Activated CD4-positive, alpha-beta T cell treated with anti-CD3 and anti-CD28 coated beads for 48 hours (primary cell): ENCODE data around the gene TSNAX.
"Not testable (repeated sequence)": the region's sequence is repeated elsewhere in the genome, so short reads cannot be mapped to it uniquely, and the experiment has no call there.

Experiments used
- DNase-seq: peaks from one replicate; pipeline ENCODE4 v3.0.0-alpha.2; 2020

The TSNAX gene, protein sequence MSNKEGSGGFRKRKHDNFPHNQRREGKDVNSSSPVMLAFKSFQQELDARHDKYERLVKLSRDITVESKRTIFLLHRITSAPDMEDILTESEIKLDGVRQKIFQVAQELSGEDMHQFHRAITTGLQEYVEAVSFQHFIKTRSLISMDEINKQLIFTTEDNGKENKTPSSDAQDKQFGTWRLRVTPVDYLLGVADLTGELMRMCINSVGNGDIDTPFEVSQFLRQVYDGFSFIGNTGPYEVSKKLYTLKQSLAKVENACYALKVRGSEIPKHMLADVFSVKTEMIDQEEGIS

DNA sequence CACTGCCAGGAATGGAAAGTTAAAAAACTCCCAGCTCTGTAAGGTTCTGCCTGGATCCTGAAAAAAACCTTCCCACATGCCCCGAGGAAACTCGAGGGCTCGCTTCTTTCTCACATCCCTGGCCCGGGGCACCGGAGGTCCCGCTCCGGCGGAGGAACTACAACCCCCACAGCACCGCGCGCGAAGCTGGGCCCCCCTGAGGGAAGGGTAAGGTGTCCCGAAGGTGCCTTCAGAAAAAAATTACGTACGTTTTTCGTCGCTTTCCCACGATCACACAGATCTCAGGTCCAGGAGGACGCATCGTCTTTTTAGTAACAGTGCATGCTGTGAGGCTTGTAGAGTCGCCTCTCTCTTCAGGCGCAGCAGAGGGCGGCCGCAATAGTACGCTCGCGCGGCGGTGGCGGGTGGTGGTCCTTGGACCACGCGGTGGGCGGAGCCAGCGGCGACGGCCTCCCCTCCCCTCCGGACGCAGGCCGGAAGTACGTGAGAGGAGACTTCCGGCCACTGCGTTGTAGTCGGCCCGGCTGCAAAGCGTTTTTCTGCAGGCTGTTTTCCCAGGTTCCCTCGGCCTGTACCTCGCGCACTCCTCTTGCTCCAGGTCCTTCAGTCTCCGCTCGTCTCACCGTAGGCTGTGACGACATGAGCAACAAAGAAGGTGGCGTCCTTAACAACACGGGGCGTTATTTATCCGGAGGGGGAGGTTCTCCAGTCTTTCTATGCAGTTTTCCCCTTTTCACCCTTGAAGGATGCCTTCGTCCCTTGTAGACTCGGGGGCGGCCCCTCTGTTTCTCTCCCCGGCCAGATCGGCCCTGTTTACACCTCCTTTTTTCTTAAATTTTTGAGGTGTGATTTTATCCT, at the start of gene TSNAX:
TSNAX (plus strand) TSS at position 498 of the 858 bp plus-strand sequence; CDS start at position 640, 142 bp downstream.
- peak; percentile 93 for DNase-seq

DNA sequence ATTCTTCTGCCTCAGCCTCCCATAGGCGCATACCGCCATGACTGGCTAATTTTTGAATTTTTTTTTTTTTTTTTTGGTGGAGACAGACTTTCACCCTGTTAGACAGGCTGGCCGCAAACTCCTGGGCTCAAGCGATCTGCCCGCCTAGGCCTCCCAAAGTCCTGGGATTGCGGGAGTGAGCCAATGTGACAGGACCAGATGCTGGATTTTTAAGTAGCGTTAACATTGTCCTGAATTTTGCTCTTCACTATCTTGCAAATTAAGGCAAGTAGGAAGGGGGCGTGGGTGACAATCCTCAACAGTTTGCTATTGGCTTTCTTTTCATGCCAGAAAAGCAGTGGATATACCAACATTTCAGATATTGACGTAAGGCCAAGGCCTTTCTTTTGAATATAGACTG, 49.7 kb upstream of the TSNAX start:
- no peak for DNase-seq

DNA sequence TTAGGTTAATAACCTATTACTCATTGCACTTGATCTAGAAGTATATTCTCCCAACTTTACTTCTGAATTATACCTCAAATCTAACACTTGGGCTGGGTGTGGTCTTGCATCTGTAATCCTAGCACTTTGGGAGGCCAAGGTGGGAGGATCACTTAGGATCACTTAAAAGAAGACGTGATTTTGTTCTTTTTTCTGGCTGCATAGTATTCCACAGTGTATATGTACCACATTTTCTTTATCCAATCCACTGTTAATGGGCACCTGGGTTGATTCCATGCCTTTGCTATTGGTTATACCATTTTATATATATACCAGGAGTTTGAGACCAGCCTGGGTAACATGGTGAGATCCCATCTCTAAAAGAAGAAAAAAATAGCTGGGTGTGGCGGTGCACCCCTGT, 48.5 kb upstream of the TSNAX start:
- no peak for DNase-seq

DNA sequence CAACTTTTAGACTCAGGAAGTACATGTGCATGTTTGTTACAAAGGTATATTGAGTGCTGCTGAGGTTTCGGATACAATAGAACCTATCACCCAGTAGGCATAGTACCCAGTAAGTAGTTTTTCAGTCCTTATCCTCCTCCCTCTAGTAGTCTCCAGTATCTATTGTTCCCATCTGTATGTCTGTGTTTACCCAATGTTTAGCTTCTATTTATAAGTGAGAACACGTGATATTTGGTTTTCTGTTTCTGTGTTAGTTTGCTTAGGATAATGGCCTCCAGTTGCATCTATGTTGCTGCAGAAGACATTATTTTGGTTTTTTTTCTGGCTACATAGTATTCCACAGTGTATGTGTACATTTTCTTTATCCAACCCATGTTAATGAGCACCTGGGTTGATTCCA, 47.2 kb upstream of the TSNAX start:
- DNase-seq = no peak

DNA sequence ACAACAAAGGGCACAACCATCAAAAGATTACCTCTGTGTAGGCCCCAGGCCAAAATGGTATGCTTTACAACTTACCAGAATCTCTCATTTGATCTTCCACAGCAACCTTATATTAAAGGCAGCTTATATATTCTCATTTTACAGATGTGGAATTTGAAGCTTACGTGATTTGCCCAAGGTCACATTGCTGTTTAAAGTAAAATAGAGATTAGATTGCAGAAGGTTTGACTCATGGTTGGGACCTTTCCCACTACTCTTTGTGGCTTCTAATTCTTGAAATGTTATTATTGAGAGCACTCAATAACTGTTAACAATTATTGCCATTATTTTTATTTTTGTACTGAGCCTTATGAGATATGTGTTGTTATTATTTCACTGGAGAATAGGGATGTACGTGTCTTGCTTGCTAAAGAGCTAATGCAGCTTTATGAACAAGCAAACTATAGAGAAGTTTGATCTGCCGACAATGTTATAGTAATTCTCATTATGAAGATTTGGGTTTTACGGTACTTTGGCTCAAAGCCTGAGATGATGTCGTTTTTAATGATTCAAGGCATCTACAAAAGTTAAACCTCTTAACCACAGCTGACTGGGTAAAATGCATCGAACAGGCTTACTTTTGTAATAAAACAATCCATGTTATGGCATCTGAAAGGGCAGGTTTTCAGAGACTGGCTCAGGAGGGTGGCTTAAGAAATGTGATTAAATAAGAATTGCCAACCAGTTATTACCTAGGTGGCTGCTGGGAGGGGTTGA, 43.3 kb upstream of the TSNAX start:
- DNase-seq = no peak

DNA sequence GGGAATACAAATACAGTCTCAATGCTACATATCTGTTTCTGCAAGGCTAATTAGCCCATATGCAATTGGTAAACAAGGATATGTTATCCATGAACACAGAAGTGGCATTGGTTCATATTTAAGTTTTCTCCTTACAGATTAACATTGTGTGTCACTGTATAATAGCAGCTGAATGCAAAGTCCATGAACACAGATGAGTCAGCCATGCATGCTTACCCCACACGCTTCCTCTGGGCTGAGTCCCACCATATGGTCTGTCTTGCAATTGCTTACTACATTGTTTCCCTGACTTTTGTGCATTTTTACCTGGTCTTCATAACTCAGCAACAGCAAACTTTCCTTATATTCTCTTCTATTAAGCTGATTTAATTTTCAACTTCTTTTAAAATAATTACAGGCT, 41.5 kb upstream of the TSNAX start:
- DNase-seq = no peak

DNA sequence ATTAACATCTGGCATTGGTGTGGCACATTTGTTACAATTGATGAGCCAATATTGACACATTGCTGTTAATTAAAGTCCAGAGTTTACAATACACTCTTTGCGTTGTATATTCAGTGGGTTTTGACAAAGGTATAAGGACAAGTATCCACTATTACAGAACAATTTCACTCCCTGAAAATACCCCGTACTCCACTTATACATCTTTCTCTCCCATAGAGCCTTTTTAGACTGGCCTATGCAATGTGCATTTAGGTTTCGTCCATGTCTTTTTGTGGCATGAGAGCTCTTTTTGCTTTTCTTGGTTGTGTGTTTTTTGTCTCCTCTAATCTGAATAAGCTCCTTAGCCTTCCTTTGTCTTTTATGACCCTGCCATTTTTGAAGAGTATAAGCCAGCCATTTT, 40.6 kb upstream of the TSNAX start:
- no peak for DNase-seq

DNA sequence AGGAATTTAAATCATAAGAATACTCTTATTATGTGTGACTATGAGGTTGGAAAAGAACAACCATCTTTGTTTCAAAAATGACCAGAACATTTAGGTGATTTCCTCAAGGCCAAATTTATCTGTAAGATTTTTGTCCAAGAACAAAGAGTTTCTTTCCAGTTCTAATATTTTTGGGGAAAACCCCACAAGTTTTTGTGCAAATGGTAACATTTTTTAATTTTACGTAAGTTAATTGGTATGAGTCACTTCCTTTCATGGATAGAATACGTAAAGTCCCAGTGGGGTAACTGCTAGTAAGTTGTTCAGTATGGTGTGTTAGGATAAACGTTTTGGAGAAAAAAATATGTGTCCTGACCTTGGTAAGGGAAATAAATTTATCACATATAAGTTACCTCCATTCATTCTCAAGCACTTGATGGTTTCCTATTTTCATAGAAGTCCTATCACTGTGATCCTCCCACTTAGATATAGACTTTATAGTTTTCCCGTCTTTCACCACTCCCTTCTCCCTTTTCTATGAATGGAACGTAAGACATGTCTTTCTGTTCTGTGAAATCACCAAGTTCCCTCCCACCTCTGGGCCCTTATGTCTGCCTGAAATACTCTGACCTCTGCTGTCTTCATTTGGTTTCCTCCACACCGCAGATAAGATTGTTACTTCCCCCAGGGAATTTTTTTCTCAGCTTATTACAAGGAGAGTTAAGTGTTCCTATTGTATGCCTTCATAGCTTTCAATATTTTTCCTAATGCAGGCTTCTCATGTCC, 34.9 kb upstream of the TSNAX start:
- no peak for DNase-seq

DNA sequence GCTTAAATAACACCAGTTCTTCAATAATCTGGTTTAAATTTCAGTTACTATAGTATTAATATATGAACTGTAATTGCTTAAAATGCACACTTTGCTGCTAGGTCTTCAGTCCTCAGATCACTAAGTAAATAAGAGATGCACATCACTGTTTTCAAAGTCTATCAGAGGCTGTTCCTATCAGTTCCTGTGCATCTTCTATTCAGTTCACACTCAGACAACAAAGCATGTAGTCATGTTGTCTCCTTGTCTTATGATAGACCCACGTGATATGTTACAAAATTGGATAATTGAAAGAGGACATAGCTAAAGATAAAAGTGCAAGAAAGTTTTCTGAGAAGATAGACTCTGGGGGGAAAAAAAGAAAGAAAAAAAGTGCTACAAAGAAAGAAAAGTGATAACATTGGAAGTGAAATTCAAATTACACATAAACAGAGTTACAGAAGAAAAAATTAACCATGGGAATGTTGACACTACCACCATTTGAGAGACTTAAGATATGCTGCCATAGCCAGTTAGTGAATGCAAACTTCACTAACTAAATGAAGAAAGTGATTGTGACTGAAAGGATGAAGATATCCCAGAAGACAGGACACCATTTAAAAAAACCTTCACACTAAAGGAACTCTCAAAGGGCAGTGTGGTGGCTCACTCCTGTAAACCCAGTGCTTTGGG, 33.9 kb upstream of the TSNAX start:
- no peak for DNase-seq

DNA sequence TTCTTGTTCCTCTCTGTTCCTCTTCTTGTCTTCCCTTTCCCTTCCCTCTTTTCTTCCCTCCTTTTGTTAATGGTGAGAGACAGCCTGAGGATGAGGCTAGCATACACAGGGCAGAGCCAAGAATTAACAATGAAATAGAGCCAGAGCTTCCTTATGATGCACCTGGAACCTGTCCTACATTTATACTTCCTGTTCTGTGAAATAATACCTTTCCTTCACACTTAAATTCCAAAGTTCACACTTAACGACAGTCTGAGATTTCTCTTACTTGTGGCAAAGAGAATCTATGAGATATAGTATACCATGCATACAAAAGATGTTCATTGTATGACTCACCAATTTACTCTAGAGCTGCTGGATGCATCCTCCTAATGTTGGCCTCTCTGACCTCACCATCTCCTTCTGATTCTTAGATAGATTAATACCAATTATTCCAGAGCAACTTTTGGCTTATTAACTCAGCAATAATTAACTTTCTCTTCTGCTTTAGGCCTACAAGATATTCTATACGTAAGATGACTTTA, 30.8 kb upstream of the TSNAX start:
- no peak for DNase-seq

DNA sequence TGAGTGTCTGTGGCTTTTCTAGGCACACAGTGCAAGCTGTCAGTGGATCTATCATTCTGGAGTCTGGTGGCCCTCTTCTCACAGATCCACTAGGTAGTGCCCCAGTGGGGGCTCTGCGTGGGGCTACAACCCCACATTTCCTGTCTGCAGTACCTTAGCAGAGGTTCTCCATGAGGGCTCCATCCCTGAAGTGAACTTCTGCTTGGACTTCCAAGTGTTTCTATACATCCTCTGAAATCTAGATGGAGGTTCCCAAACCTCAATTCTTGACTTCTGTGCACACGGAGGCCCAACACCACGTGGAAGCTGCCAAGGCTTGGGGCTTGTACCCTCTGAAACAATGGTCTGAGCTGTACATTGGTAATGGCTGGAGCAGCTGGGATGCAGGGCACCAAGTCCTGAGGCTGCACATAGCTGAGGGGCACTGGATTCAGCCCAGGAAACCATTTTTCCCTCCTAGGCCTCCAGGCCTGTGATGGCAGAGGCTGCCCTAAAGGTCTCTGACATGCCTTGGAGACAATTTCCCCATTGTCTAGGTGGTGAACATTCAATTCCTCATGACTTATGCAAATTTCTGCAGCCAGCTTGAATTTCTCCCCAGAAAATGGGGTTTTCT, 29.2 kb upstream of the TSNAX start:
- DNase-seq = no peak

DNA sequence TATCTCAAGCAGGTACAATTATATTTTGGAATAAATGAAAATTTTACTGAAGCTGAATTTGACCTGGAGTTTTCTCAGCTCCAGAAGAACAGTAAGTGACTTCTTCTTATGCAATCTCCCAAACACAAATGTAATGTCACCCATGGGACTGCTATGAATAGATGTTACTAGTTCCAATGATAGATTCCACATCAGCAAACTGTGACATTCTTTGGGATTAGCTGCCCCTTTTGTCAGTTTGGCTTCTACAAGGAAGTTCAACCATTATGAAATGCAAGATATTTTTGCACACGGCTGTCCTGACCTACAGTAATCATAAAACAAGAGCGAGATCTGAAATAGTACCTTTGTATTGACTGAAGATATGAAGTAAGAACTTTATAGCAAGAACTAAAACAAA, 27.8 kb upstream of the TSNAX start:
- DNase-seq = no peak

DNA sequence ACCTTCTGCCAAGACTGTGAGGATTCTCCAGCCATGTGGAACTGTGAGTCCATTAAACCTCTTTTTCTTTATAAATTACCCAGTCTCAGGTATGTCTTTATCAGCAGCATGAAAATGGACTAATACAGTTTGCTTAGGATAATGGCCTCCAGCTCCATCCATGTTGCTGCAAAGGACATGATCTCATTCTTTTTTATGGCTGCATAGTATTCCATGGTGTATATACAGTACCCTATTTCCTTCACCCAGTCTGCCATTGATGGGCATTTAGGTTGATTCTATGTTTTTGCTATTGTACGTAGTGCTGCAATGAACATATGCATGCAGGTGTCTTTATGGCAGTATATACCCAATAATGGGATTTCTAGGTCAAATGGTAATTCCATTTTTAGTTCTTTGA, 25.3 kb upstream of the TSNAX start:
- DNase-seq = not testable (repeated sequence)

DNA sequence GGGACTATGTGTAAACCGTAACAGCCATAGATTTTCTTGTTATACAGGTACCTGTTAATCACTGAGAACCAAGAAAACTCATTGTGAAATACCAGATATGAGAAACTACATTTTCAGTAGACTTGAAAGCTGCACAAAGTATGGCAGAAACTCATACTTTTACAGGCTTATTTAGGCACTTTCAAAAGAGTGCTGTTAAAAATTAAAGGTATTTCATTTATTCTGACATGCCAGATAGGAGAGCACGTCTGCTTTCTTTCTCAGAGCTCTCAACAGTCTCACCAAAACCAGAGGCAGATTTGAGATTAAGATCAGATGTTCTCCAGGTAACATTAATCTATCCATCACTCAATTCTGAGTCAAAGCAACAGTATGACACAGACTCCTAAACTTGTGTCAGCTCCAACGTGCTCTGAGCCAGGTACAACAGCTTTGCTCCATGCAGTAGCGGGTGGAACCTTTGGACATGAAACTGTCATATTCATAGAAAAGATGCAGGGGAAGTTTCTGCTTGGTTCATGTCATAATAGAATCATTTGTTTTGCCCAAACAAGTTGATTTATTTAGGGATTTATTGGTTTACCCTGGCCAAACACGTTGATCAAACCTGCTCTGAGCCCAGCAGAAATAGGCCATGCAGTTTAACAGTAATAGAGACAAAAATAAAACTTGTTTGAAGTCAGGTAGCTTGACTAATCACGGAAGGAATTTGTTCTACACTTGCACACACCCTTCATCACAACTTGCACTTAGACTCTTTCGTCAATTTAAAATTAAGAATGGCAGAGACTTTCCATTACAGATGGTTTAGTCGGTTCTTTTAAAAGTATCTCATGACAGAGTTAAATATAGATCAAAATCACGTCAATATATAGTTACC, 20.8 kb upstream of the TSNAX start:
- peak; percentile 21 for DNase-seq

DNA sequence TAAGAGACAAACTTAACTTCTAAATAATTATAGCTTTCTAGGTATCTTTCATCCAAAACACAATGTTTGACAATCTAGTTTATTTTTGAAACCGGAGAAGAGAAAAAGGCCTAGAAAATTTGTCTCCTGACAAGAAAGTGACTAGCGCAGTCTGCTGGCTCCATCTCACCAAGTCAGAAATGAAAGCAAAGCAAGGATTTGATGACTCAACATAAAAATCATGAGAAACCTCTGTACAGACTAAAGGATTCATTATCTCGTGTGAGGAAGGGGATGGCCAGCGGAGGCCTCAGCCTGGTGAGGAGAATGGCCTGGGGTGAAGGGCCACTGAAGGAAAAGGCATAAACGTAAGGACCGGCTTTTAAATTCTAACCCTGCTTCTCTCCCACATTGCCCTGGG, 20.0 kb upstream of the TSNAX start:
- DNase-seq = no peak

DNA sequence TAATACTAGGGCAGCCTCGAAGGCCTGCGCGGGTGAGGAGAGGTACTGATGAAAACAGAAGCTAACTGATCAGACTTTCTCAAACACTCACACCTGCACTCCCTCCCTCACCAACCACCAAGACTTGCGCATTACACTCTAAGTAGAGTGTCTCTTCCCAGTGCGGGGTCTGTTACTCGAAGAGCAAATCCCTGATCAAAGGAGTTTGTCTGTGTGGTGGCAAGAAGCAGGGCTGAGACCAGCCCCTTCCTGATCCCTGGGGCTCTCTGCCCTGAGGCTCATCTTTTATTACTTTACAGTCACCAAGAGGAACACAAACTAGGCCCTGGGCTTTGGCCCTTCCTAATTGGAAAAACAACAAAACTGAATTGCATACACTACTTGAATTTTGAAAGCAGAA, 19.5 kb upstream of the TSNAX start:
- DNase-seq = no peak

DNA sequence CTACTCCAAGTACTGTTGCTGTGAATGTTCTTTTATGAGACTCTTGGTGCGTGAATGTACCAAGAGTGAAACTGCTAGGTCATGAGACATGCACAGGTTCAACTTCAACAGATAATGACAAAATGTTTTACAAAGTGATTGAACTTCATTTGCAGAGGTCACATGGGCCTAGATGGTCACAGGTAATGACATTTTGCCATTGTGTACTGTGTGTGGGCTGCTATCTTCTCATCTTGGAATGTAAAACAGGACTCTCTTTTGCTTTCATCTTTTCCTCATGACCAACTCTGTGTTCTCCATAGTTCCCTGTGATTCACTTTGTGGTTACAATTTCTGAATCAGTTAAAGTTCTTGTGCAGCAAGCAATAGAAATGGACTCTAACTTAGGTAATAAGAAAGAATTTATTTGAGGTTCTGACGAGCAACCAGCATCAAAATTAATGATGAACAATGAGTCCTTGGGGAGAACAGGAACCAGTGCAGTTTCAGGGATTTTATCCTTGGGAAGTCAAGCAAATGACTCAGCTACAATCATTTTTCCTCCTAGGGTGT, 16.2 kb upstream of the TSNAX start:
- no peak for DNase-seq

DNA sequence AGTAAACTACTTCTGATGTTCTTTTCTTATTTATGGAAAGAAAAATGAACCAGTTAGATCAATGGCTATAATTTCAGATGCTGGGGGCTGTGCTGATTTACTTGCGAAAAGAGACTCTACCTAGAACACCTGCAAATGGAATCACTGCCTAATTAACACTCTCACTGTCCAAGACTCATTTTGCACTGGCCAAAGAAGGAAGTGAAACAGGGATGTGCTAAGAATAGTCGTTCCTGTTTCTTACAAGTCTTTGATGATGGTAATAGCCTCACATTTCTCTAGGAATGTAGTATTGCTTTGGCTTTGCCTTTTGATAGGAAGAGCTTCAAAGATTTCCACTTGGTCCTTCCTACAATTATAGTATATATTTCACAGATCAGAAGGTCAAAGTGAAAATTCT, 12.7 kb upstream of the TSNAX start:
- no peak for DNase-seq

DNA sequence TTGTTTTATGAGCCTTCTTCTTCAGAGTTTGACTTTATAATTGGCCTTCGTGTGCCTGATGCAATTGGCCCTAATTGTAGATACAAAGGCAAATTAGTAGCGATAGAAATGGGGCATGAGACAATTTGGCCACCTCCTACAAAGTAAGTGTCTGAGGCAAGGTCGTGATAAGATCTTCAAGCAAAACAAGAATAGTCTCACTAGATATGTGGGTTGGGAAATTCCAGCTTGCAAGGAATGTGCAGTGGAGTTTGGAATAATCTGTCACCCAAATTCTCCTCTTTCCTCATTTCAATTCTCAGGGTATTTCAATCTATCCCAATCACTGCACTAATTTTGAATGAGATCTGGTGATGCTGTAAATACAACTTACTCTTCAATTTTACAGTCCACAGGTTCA, 11.4 kb upstream of the TSNAX start:
- DNase-seq = no peak

DNA sequence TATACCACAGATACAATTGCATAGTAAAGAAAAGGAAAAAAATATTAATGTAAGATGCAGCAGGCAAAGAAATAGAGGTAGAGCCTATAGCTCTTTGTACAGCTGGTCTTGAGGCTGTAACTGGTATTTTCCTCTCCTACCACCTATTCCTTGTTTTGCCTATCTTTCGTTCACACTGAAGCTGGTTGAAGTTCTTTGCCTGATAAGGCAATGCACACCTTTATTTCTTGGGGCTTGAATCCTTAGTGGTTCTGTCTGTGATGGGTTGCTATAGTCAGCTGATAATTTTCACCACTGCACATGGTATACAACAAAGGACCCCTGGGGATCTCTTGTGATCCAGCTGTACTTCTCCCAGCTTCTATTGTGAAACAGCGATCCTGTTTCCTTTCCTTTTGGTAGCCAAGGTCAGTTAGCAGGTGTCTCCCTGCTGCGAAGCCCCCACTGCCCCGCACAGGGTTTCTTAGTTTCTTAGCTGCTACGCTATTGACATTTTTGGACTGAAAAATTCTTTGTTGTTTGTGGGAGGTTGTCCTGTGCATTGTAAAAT, 9.9 kb upstream of the TSNAX start:
- no peak for DNase-seq
